ENCODE data around the gene MGAT4C.

Gene MGAT4C

DNA sequence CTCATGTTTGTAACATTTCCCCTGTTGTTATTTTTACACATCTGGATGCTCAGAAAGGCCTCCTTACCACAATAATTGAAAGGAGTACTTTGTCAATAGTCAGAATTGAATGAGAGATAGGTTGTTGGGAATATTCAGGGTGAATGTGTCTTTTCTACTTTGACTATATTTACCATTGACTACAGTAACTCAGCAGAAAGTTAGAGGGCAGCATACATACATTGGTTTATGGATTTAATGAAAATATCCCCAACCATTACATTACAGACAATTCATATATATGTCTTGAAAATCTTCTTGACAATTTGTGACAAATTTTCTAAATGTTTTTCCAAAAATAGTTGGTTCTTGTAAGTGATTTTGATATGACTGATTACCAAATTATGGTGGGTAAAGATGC is 284.4 kb downstream of the MGAT4C start:
- no peak for DNase-seq (ENCODE audit: low read depth)

DNA sequence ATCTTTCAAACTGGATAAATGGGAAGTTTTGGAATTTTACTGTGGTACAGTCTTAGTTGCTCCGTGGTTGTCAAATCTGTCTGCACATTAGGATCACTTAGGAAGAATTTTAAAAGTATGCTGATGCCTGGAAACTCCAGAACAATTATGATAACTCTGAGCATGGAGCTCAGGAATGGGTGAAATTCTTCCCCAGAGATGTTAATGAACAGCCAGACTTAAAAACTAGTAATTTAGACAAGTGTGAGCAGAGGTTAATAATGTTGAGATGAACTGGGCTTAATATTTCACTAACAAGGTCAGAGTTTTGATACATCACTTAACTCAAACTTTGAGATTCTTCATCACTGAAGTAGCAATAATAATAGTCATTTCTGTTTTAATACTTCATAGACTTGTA is 287.6 kb downstream of the MGAT4C start:
- DNase-seq (ENCODE audit: low read depth), result no peak

DNA sequence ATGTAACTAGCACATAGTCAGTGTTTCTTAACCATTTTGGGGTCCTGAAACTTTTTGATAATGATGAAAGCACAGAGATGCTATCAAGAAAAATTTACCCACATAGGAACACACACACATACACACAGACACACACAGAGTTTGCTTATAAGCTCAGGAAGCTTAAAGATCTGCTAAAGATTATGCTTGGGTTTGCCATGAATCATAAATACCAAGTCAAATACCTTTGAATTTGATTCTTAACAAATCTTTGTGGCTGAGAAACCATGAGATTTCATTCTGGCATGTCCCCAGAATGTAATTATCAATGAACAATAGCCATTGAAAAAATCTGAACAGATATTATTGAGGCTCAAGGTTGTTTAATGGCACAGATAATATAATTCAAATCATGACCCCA is 292.9 kb downstream of the MGAT4C start:
- no peak for DNase-seq (ENCODE audit: low read depth)

DNA sequence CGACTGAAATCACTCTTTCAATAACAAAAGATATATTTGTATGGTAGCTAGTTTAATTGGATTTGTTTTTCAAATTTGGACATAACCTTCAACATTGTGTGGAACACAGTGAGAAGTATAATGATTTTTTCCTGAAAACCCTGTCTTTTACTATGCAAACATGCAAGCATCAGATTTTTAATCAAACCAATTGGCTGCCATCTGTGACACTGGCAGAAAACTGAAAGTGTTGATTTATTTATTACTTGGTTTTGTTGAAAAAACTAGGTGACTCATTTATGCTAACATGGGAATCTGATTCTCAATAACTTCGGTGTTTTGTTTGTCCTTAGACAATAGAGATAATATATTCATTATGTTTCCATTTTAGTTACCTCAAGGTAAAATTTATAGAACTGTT is 300.1 kb downstream of the MGAT4C start:
- no peak for DNase-seq (ENCODE audit: low read depth)

DNA sequence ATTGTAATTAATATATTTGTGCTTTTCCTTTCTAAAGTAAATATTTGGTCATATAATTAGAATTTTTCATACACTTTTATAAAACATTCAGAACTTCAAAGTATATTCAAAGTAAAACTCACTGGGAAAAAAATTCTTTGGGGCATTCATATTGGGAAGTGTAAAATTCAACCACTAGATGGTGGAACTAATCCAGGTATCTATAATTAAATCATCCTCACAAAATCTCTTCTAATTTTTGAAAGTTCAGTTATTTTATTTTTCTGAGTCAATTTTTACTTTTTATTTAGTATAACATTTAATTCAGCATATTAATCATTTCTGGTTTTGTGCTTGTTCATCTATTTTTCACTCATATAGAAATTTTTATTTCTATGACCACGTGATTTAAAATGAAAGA is 301.1 kb downstream of the MGAT4C start:
- no peak for DNase-seq (ENCODE audit: low read depth)

DNA sequence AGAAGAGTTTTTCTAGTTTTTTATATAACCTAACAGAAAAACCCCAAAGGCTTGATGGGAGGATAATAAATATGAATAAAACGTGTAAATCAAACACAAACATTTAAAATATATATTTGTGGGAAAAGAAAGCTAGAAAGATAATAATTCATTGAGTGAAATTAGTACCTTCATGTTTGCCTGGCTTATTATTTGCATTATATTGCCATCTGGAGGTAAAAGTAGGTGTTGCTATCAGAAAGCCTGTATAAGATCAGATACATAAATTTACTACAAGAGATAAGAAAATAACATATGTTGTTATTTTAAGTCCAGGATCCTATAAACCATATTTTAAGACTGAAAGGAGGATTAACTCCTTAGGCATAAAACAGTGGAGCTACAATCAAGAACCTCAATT is 304.4 kb downstream of the MGAT4C start:
- no peak for DNase-seq (ENCODE audit: low read depth)

DNA sequence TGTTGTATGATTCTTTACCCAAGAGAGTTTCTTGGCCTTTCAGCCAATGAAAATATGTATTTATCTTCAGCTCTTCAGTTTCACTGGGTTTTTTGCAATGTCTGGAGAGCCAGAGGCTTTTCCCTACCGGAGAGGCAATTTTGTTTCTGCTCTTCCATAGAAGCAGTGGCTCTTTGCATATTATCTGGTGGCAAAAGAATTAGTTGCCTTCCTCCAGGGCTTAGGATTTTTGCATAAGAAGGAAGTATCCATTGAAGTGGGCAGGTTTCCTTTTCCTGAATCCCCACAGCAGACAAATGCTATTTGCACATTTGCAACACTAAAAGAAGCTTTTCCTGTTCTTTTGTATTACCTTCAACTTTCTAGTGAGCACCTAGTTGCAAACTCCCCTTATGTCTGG is 306.9 kb downstream of the MGAT4C start:
- no peak for DNase-seq (ENCODE audit: low read depth)

DNA sequence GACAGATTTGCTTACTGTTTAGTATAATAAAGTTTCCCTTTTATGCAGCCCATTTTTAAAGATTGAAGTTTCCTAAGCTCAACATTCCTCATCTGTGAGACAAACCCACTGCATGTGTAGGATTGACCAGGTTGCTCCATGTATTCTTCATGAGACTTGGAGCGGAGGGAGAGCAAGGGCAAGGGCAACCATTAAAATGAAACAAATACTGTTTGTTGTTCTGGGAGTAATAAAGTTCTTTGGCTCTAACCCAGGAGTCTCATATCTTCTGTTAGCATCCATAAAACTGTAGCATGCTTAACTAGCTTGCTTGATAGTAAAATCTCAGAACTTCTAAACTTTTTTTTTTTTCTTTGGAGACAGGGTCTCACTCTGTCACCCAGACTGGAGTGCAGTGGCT is 307.9 kb downstream of the MGAT4C start:
- DNase-seq (ENCODE audit: low read depth), result no peak

DNA sequence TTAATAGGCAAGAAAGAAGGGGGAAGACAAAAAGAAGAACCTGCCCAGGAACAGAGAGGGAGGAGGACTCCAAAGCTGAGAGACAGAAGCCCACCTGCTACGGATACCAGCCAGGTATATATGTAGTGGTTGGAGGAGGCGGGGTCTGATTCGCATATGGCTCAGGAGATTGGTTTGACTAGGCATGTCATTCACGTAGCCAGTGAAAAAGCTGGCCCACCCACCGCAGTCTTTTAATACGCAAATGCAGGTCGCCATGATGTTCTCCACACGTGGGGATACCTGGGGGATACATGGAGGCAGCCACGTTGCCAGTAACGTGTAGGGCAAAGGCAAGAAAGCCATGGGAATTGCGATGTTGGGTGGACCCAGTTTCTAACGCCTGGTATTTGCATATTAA is 308.9 kb downstream of the MGAT4C start:
- DNase-seq (ENCODE audit: low read depth), result no peak

DNA sequence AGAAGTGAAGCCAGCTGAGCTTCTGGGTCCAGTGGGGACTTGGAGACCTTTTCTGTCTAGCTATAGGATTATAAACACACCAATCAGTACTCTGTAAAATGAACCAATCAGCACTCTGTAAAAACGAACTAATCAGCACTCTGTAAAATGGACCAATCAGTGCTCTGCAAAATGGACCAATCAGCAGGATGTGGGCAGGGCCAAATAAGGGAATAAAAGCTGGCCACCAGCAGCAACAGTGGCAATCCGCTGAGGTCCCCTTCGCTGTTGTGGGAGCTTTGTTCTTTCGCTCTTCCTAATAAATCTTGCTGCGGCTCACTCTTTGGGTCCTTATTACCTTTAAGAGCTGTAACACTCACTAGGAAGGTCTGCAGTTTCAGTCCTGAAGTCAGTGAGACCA is 309.8 kb downstream of the MGAT4C start:
- no peak for DNase-seq (ENCODE audit: low read depth)

DNA sequence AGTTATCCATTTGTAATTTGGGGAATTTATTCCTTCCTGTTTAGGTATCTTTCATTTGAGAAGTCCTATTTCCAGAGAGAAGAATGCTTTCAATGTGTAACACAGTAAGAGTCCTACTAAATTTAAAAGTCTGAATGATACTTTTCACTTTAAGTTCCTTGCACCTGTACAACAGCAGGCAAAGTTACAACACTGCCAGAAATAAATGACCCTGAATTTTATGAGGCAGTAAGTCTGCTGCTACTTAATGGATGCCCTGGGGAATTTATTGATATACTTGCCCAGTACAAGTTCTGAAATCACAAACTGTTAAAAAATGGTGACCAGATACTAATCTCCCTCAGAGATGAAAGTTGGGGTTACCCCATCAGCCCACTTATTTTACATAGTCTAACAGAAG is 329.0 kb downstream of the MGAT4C start:
- DNase-seq (ENCODE audit: low read depth), result no peak

DNA sequence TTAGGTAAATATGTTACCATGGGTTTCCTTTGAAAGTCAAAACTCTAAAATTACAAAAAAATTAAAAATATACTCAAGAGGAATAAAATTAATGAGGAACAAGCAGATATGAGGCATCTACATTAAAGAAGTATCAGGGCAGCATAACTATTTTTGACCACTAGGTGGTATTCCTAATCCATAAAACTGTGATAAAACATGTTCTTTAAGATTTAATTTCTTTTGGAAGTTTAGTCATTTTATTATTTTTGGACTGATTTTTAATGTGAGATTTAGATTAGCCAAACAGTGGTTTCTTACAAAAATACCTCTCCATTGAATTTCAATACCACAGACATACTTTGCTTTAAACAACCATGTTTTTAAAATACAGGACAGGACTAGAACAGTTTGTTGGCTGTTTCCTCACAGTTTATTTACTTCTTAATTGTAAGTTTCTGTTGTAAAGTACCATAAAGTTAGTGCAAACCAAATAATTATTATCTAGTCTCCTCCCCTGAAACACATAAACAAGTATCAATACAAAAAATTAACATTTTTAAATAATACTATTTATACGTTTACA is 332.3 kb downstream of the MGAT4C start:
- no peak for DNase-seq (ENCODE audit: low read depth)

DNA sequence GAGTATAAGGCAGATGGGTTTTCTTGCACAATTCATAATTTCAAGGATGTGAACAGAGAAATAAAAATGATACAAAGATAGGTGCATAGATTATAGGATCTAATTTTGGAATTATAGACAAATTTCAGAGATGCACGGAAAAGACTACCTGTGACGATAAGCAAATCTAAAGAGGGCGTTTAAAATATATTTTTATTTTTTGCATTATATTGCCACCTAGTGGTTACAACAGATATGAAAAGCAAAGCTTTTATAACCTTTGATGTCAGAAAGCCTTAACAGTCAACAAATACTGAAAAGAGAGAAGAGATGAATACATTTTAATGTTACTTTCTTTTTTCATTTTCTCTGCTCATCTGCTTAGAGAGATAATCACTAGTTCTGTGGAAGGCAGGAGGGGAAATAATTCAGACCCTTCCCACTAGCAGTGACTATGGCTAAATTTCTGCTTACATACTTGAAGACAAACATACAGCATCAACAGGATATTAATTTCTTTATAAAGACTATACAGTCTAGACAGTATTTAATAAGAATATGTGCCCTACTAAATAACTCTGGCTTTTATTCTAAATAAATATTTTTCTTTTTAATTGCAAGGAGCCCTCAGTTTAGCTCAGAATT is 335.8 kb downstream of the MGAT4C start:
- DNase-seq (ENCODE audit: low read depth), result no peak

All from stimulated activated CD4-positive, alpha-beta T cell treated with anti-CD3 and anti-CD28 coated beads, Interleukin-2, amount 100 ng/mL, for 4 hours (primary cell).